Glutamatergic neuron (in vitro differentiated cells): ENCODE data around the gene CREBBP. TPM values are rescaled to one million over a fixed set of nuclear protein-coding genes. Genes with fewer than 3 reads are reported as not detected.
"Not testable (repeated sequence)": the region's sequence is repeated elsewhere in the genome, so short reads cannot be mapped to it uniquely, and the experiment has no call there.

Experiments used
- DNase-seq: peaks from one replicate; pipeline ENCODE4 v3.0.0; 2022
- H3K27ac Mint-ChIP-seq: one replicate; pipeline ENCODE4 v1.8.0; 2020; ENCODE audit warnings: mild to moderate bottlenecking, mixed read lengths, inconsistent platforms; ENCODE audit not compliant: unreplicated experiment
- H3K27me3 Mint-ChIP-seq: one replicate; pipeline ENCODE4 v1.8.0; 2020; ENCODE audit warnings: mild to moderate bottlenecking, moderate library complexity, mixed read lengths, inconsistent platforms; ENCODE audit not compliant: unreplicated experiment
- H3K36me3 Mint-ChIP-seq: one replicate; pipeline ENCODE4 v1.8.0; 2020; ENCODE audit warnings: mild to moderate bottlenecking, mixed read lengths, inconsistent platforms; ENCODE audit not compliant: unreplicated experiment
- H3K4me1 Mint-ChIP-seq: one replicate; pipeline ENCODE4 v1.8.0; 2020; ENCODE audit warnings: mild to moderate bottlenecking, low read depth, mixed read lengths, inconsistent platforms; ENCODE audit not compliant: unreplicated experiment
- H3K4me3 Mint-ChIP-seq: one replicate; pipeline ENCODE4 v1.8.0; 2020; ENCODE audit warnings: mild to moderate bottlenecking, mixed read lengths, inconsistent platforms; ENCODE audit not compliant: unreplicated experiment
- H3K9me3 Mint-ChIP-seq: one replicate; pipeline ENCODE4 v1.8.0; 2020; ENCODE audit warnings: mild to moderate bottlenecking, moderate library complexity, mixed read lengths, inconsistent platforms; ENCODE audit not compliant: unreplicated experiment
- CTCF ChIP-seq: fragments of 200-600 bp; sonication (generic); IDR thresholded peaks from one replicate; pipeline ENCODE4 v1.5.0; 2021; ENCODE audit not compliant: partially characterized antibody, unreplicated experiment
- total RNA-seq: library from RNA; stranded (reverse); fragmentation: NEBNext Ultra II Directional; extraction: Animal tissue kit (Norgen Biotek cat#: 25700); gene quantifications from one replicate; pipeline ENCODE4 v1.2.1, GENCODE V29; 2021; ENCODE audit not compliant: unreplicated experiment

The CREBBP gene
- total RNA-seq, 1 donor from 2014 or later = 96.9 TPM

- no peak for DNase-seq
- H3K27ac Mint-ChIP-seq = no peak overlapping the region
- peaks cover 21% of the 10 kb centered on the region for H3K9me3 Mint-ChIP-seq
- TF ChIP-seq CTCF = no peak
- H3K27me3 Mint-ChIP-seq = peaks cover 2% of the 10 kb centered on the region
- peaks cover 20% of the 10 kb centered on the region for H3K36me3 Mint-ChIP-seq
- no peak overlapping the region for H3K4me3 Mint-ChIP-seq
- H3K4me1 Mint-ChIP-seq = no peaks in the 10 kb centered on the region
These were observed 38.9 kb upstream of the CREBBP start for GRCh38 chr16:3919413-3919812.

- Mint-ChIP-seq H3K27me3 (no peaks in the 10 kb centered on the region), H3K9me3 (peaks cover 14% of the 10 kb centered on the region), H3K27ac (no peak overlapping the region), H3K36me3 (peaks cover 14% of the 10 kb centered on the region), H3K4me1 (no peaks in the 10 kb centered on the region), H3K4me3 (no peak overlapping the region)
- DNase-seq = no peak
- TF ChIP-seq CTCF = no peak
These were observed 35.1 kb upstream of the CREBBP start for GRCh38 chr16:3915426-3916260.

GRCh38 chr16:3912897-3913296 lies 32.4 kb upstream of the CREBBP start:
- TF ChIP-seq CTCF = no peak
- Mint-ChIP-seq H3K36me3 (no peaks in the 10 kb centered on the region), H3K4me1 (no peaks in the 10 kb centered on the region), H3K9me3 (peaks cover 6% of the 10 kb centered on the region), H3K27me3 (peaks cover 1% of the 10 kb centered on the region), H3K4me3 (no peak overlapping the region), H3K27ac (no peak overlapping the region)
- no peak for DNase-seq

- H3K9me3 Mint-ChIP-seq = peaks cover 6% of the 10 kb centered on the region
- no peak for DNase-seq
- no peak for TF ChIP-seq CTCF
- peaks cover 1% of the 10 kb centered on the region for H3K27me3 Mint-ChIP-seq
- H3K4me3 Mint-ChIP-seq = no peak overlapping the region
- no peaks in the 10 kb centered on the region for H3K4me1 Mint-ChIP-seq
- H3K27ac Mint-ChIP-seq = no peak overlapping the region
- no peaks in the 10 kb centered on the region for H3K36me3 Mint-ChIP-seq
These were observed 31.9 kb upstream of the CREBBP start for GRCh38 chr16:3912373-3912772.

- not testable (repeated sequence) for H3K36me3 Mint-ChIP-seq, H3K27ac Mint-ChIP-seq, H3K27me3 Mint-ChIP-seq, DNase-seq, H3K4me3 Mint-ChIP-seq, H3K4me1 Mint-ChIP-seq, H3K9me3 Mint-ChIP-seq
These were observed 31.2 kb upstream of the CREBBP start for GRCh38 chr16:3911741-3912140.
